IMR-90 (cell line): ENCODE data around the gene FOXP1. TPM values are rescaled to one million over a fixed set of nuclear protein-coding genes. Genes with fewer than 3 reads are reported as not detected.
A peak's percentile ranks its signal among the peaks of the same experiment; 100 is the strongest.

ENCODE experiments used
- ATAC-seq: fragments of 200-7000 bp; cut with Tn5 transposase; 2 replicates; pipeline ENCODE4 v1.9.1; 2020; ENCODE audit warnings: low read depth, mild to moderate bottlenecking, moderate library complexity
- BruUV-seq: library from RNA; stranded (reverse); fragments of 400-500 nt; replicated peaks from 2 replicates; lab custom pipeline; 2021; lab: Mats Ljungman, UMichigan
- CTCF ChIA-PET: fragments of 300-600 bp; formaldehyde crosslinking; extraction: SDS; loops from one replicate; lab custom pipeline; 2021; ENCODE audit warnings: antibody characterized with exemption; lab: Yijun Ruan, JAX
- POLR2A ChIA-PET: fragments of 300-600 bp; sonication (Branson Sonifier 250); formaldehyde crosslinking; loops from one replicate; lab custom pipeline; 2022; ENCODE audit warnings: antibody characterized with exemption; ENCODE audit not compliant: unreplicated experiment; lab: Charles Lee
- DNase-seq: peaks from one replicate; pipeline ENCODE4 v3.0.0; 2013
- H2AFZ ChIP-seq: replicated peaks from 2 replicates; pipeline ENCODE3; 2013; ENCODE audit warnings: low read length, mild to moderate bottlenecking; ENCODE audit not compliant: poor library complexity
- H2AK5ac ChIP-seq: 2 replicates; pipeline ENCODE4 v1.6.1; 2013; ENCODE audit warnings: low read depth, low read length, inconsistent platforms
- H2AK9ac ChIP-seq: replicated peaks from 2 replicates; pipeline ENCODE3; 2013; ENCODE audit warnings: mild to moderate bottlenecking, low read depth, low read length, moderate library complexity; ENCODE audit not compliant: poor library complexity
- H2BK120ac ChIP-seq: 2 replicates; pipeline ENCODE4 v1.6.1; 2013; ENCODE audit warnings: low read depth, low read length, inconsistent platforms
- H2BK15ac ChIP-seq: 3 replicates; pipeline ENCODE4 v1.6.1; 2013; ENCODE audit warnings: low read depth, low read length, inconsistent platforms
- H2BK20ac ChIP-seq: 2 replicates; pipeline ENCODE4 v1.6.1; 2013; ENCODE audit warnings: low read depth, mild to moderate bottlenecking, inconsistent platforms, low read length, moderate library complexity
- H2BK5ac ChIP-seq: 2 replicates; pipeline ENCODE4 v1.6.1; 2013; ENCODE audit warnings: mild to moderate bottlenecking, low read depth, low read length, inconsistent platforms; ENCODE audit not compliant: poor library complexity, severe bottlenecking
- H3K14ac ChIP-seq: replicated peaks from 2 replicates; pipeline ENCODE4 v1.6.1; 2013; ENCODE audit warnings: low read depth, low read length, inconsistent platforms
- H3K18ac ChIP-seq: 2 replicates; pipeline ENCODE4 v1.6.1; 2013; ENCODE audit warnings: low read depth, low read length, control low read depth
- H3K23ac ChIP-seq: 2 replicates; pipeline ENCODE4 v1.6.1; 2013; ENCODE audit warnings: low read depth, low read length, inconsistent platforms
- H3K27ac ChIP-seq: 2 replicates; pipeline ENCODE4 v1.5.1; 2013; ENCODE audit warnings: mild to moderate bottlenecking, control low read depth, low read length; ENCODE audit not compliant: insufficient read depth
- H3K27me3 ChIP-seq: 2 replicates; pipeline ENCODE4 v1.6.1; 2013; ENCODE audit warnings: low read length; ENCODE audit not compliant: control insufficient read depth, insufficient read depth
- H3K36me3 ChIP-seq: 2 replicates; pipeline ENCODE4 v1.6.1; 2013; ENCODE audit warnings: low read length, mixed read lengths; ENCODE audit not compliant: control insufficient read depth, insufficient read depth
- H3K4ac ChIP-seq: 2 replicates; pipeline ENCODE4 v1.6.1; 2013; ENCODE audit warnings: low read depth, low read length, inconsistent platforms
- H3K4me1 ChIP-seq: 2 replicates; pipeline ENCODE4 v1.6.1; 2013; ENCODE audit warnings: low read length, mixed read lengths; ENCODE audit not compliant: control insufficient read depth, insufficient read depth
- H3K4me2 ChIP-seq: 2 replicates; pipeline ENCODE4 v1.6.1; 2013; ENCODE audit warnings: low read depth, mild to moderate bottlenecking, control low read depth, low read length, moderate library complexity
- H3K4me3 ChIP-seq: 2 replicates; pipeline ENCODE4 v1.5.1; 2013; ENCODE audit warnings: low read depth, mild to moderate bottlenecking, control low read depth, low read length, moderate library complexity; ENCODE audit not compliant: insufficient read depth
- H3K56ac ChIP-seq: 2 replicates; pipeline ENCODE4 v1.6.1; 2013; ENCODE audit warnings: low read length, inconsistent platforms; ENCODE audit not compliant: insufficient read depth; ENCODE audit errors: extremely low read depth
- H3K79me1 ChIP-seq, 2 experiments: 2 replicates each; pipeline ENCODE4 v1.6.1; 2013; ENCODE audit warnings: low read length in 2 of 2, inconsistent platforms in 1 of 2, low read depth in 1 of 2
- H3K9ac ChIP-seq: 2 replicates; pipeline ENCODE4 v1.6.1; 2013; ENCODE audit warnings: low read depth, low read length, control low read depth
- H3K9me1 ChIP-seq: 2 replicates; pipeline ENCODE4 v1.6.1; 2013; ENCODE audit warnings: low read length, inconsistent platforms; ENCODE audit not compliant: insufficient read depth
- H3K9me3 ChIP-seq: 2 replicates; pipeline ENCODE4 v1.6.1; 2013; ENCODE audit warnings: low read length; ENCODE audit not compliant: control insufficient read depth, insufficient read depth
- H4K20me1 ChIP-seq: 2 replicates; pipeline ENCODE4 v1.6.1; 2013; ENCODE audit warnings: low read length, inconsistent platforms; ENCODE audit not compliant: insufficient read depth
- H4K5ac ChIP-seq: 2 replicates; pipeline ENCODE4 v1.6.1; 2013; ENCODE audit warnings: mild to moderate bottlenecking, low read depth, low read length, control low read depth
- H4K8ac ChIP-seq, 2 experiments: 2 replicates each; pipeline ENCODE4 v1.6.1; 2013; ENCODE audit warnings: low read depth in 2 of 2, low read length in 2 of 2, control low read depth in 1 of 2, inconsistent platforms in 1 of 2
- H4K91ac ChIP-seq: 2 replicates; pipeline ENCODE4 v1.6.1; 2013; ENCODE audit warnings: low read depth, low read length, inconsistent platforms; ENCODE audit not compliant: insufficient read depth
- CEBPB ChIP-seq: IDR thresholded peaks from 2 replicates; pipeline ENCODE4 v1.6.1; 2012; ENCODE audit warnings: low read depth, low read length, improper control_type of control experiment
- whole genome bisulfite sequencing, 2 experiments: methylation state at CpG; one replicate each; pipeline versions ENCODE4 v1.1.5 to v1.1.7; 2013; ENCODE audit warnings: missing lambda C conversion rate in 2 of 2; ENCODE audit not compliant: insufficient read length in 1 of 2; ENCODE audit errors: extremely low coverage in 2 of 2; 5-methylcytosine and 5-hydroxymethylcytosine counted together
- dilution Hi-C: fragments of 300-500 bp; cut with HindIII; formaldehyde crosslinking; loops from one replicate; pipeline ENCODE4 v1.14.3; 2018; ENCODE audit warnings: low sequenced_read_pairs; ENCODE audit not compliant: unreplicated experiment
- in situ Hi-C: fragments of 300-500 bp; cut with MboI; formaldehyde crosslinking; loops from 3 replicates; pipeline ENCODE4 v1.14.3; 2019; ENCODE audit warnings: low sequenced_read_pairs, inconsistent platforms, mixed read lengths
- intact Hi-C: fragments of 100-400 bp; cut with micrococcal nuclease; formaldehyde crosslinking; loops from 2 replicates; pipeline ENCODE4 v1.10.0; 2022
- polyA plus RNA-seq, 3 experiments: library from polyadenylated mRNA; depleted of rRNA; stranded (reverse); fragments of >200 nt; gene quantifications; 2 replicates each; pipeline ENCODE4 v1.2.3, GENCODE V29; 2012; ENCODE audit warnings: low replicate concordance in 1 of 3
- total RNA-seq: library from RNA; depleted of rRNA; stranded (reverse); fragments of >200 nt; gene quantifications from 2 replicates; pipeline ENCODE4 v1.2.3, GENCODE V29; 2012

The FOXP1 gene
- total and polyA plus RNA-seq, 2 of the 4 experiments (the other 2 are of a cell fraction), result 37.0 to 132 TPM

DNA sequence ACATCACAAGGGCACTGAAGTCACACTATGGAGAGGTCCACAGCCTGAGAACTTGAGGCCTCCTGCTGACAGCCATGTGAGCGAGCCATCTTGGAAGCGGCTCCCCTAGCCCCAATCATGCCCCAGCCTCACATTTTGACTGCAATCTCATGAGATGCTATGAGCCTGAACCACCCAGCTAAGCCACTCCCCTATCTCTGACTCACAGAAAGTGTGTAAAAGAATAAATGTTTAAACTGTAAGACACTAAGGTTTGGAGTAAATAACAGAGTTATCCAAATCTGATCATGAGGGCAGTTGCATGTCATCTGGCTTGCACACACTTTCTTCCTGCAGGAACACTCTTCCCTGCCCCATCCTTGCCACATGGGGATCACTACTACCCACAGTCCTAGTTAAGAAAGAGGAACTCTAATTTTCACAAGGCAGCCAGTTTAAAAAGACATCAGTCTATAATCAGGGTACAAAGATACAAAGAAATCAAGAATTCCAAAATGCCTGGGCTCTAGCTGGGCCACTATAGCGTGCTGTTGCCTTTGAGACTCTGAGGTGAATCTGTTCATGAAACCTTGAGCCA, 494.2 kb downstream of the FOXP1 start:
- H3K9me1 ChIP-seq, result peaks cover 15% of the 10 kb centered on the region
- TF ChIP-seq CEBPB, result no peak
- peak overlapping the region; percentile 50; the same call in 1 of the 2 replicates for H4K5ac ChIP-seq
- in situ Hi-C loops (no loop called here), dilution Hi-C loops (no loop called here), intact Hi-C loops (no loop called here)
- peak overlapping the region; percentile 53 for H2BK20ac ChIP-seq
- ChIA-PET POLR2A (no interaction called here), CTCF (no interaction called here)
- no peaks in the 10 kb centered on the region for H3K9me3 ChIP-seq
- peaks cover 2% of the 10 kb centered on the region; the same call in 1 of the 2 replicates for H3K36me3 ChIP-seq
- ATAC-seq (peak; percentile 90), DNase-seq (peak; percentile 69)
- H4K8ac ChIP-seq, result peak overlapping the region; percentile 26 to 78; a peak in 2 of 4 replicates
- peak overlapping the region; percentile 59; the same call in 1 of the 2 replicates for H3K27ac ChIP-seq
- H4K91ac ChIP-seq, result peak overlapping the region; percentile 64
- peak overlapping the region; percentile 97 for H2AK5ac ChIP-seq
- no TSS peak for BruUV-seq
- peak overlapping the region; percentile 59 for H2AK9ac ChIP-seq
- no peak overlapping the region for H3K9ac ChIP-seq
- H2BK15ac ChIP-seq, result peak overlapping the region; percentile 18; the same call in 2 of the 3 replicates
- 0 out of 2 replicates have a peak, but pooled peaks cover 4% of the 10 kb centered on the region for H4K20me1 ChIP-seq
- H3K4ac ChIP-seq, result peak overlapping the region; percentile 82
- no peak overlapping the region for H3K4me2 ChIP-seq
- WGBS, 2 experiments, result no CpG with 5 or more reads among the region's 3 CpGs
- H3K23ac ChIP-seq, result no peak overlapping the region; the same call in 1 of the 2 replicates
- H2BK5ac ChIP-seq, result peak overlapping the region; percentile 60
- H2BK120ac ChIP-seq, result peak overlapping the region; percentile 85
- H3K27me3 ChIP-seq, result no peaks in the 10 kb centered on the region
- peak overlapping the region; percentile 15 for H2AFZ ChIP-seq
- H3K14ac ChIP-seq, result peak overlapping the region; percentile 61
- H3K79me1 ChIP-seq, result peaks cover 26 to 64% of the 10 kb centered on the region in 2 experiments
- H3K4me1 ChIP-seq, result peaks cover 14% of the 10 kb centered on the region
- H3K18ac ChIP-seq, result peak overlapping the region; percentile 74
- H3K56ac ChIP-seq, result peak overlapping the region; percentile 17; the same call in 1 of the 2 replicates
- H3K4me3 ChIP-seq, result no peak overlapping the region
